Neuron (in vitro differentiated cells): ENCODE results near the gene TMA16.
"Not testable (repeated sequence)": the region's sequence is repeated elsewhere in the genome, so short reads cannot be mapped to it uniquely, and the experiment has no call there.

ENCODE experiments used
- H2AFZ ChIP-seq: one replicate; pipeline ENCODE4 v1.6.1; 2013; ENCODE audit warnings: low read depth, mild to moderate bottlenecking, inconsistent platforms, low read length, moderate library complexity
- H3K27me3 ChIP-seq: one replicate; pipeline ENCODE4 v1.6.1; 2013; ENCODE audit warnings: low read length; ENCODE audit not compliant: insufficient read depth
- H3K36me3 ChIP-seq: one replicate; pipeline ENCODE4 v1.6.1; 2013; ENCODE audit warnings: low read length; ENCODE audit not compliant: insufficient read depth
- H3K4me1 ChIP-seq: one replicate; pipeline ENCODE4 v1.6.1; 2013; ENCODE audit warnings: low read length; ENCODE audit not compliant: insufficient read depth
- H3K4me3 ChIP-seq: 2 replicates; pipeline ENCODE4 v1.5.1; 2013; ENCODE audit warnings: mild to moderate bottlenecking, low read length, moderate library complexity
- H3K9me3 ChIP-seq: one replicate; pipeline ENCODE4 v1.6.1; 2013; ENCODE audit warnings: low read length

The TMA16 gene

GRCh38 chr4:163528653-163529052 lies 34.2 kb downstream of the TMA16 start:
- Histone ChIP-seq H3K9me3 (no peaks in the 10 kb centered on the region), H3K4me3 (no peak overlapping the region), H3K4me1 (no peaks in the 10 kb centered on the region), H3K27me3 (no peaks in the 10 kb centered on the region), H2AFZ (no peak overlapping the region), H3K36me3 (peaks cover 51% of the 10 kb centered on the region)

- Histone ChIP-seq H3K9me3 (no peaks in the 10 kb centered on the region), H3K36me3 (peaks cover 16% of the 10 kb centered on the region), H3K27me3 (no peaks in the 10 kb centered on the region), H3K4me1 (peaks cover 2% of the 10 kb centered on the region), H3K4me3 (no peak overlapping the region), H2AFZ (no peak overlapping the region)
Measured at GRCh38 chr4:163534056-163534455, 39.6 kb downstream of the TMA16 start.

GRCh38 chr4:163535657-163536056 lies 41.2 kb downstream of the TMA16 start:
- Histone ChIP-seq H3K4me3 (no peak overlapping the region), H3K36me3 (peaks cover 7% of the 10 kb centered on the region), H2AFZ (no peak overlapping the region), H3K4me1 (peaks cover 2% of the 10 kb centered on the region), H3K9me3 (no peaks in the 10 kb centered on the region), H3K27me3 (no peaks in the 10 kb centered on the region)

- no peaks in the 10 kb centered on the region for H3K9me3 ChIP-seq
- H3K4me3 ChIP-seq, result no peak overlapping the region
- no peak overlapping the region for H2AFZ ChIP-seq
- no peaks in the 10 kb centered on the region for H3K27me3 ChIP-seq
- H3K36me3 ChIP-seq, result peaks cover 7% of the 10 kb centered on the region
- H3K4me1 ChIP-seq, result peaks cover 2% of the 10 kb centered on the region
Measured at GRCh38 chr4:163536091-163536490, 41.6 kb downstream of the TMA16 start.

GRCh38 chr4:163537114-163537513 lies 42.6 kb downstream of the TMA16 start:
- no peaks in the 10 kb centered on the region for H3K9me3 ChIP-seq
- H3K27me3 ChIP-seq, result no peaks in the 10 kb centered on the region
- peaks cover 3% of the 10 kb centered on the region for H3K36me3 ChIP-seq
- no peak overlapping the region for H2AFZ ChIP-seq
- no peak overlapping the region for H3K4me3 ChIP-seq
- peaks cover 2% of the 10 kb centered on the region for H3K4me1 ChIP-seq

- H3K36me3 ChIP-seq, H3K27me3 ChIP-seq, H3K4me3 ChIP-seq, H2AFZ ChIP-seq, H3K4me1 ChIP-seq, H3K9me3 ChIP-seq: not testable (repeated sequence)
Measured at GRCh38 chr4:163538820-163539219, 44.3 kb downstream of the TMA16 start.

GRCh38 chr4:163540448-163540847 lies 46.0 kb downstream of the TMA16 start:
- Histone ChIP-seq H3K36me3 (peaks cover 3% of the 10 kb centered on the region), H3K4me1 (peaks cover 2% of the 10 kb centered on the region), H2AFZ (no peak overlapping the region), H3K27me3 (no peaks in the 10 kb centered on the region), H3K9me3 (no peaks in the 10 kb centered on the region), H3K4me3 (no peak overlapping the region)

- peaks cover 2% of the 10 kb centered on the region for H3K4me1 ChIP-seq
- peaks cover 3% of the 10 kb centered on the region for H3K36me3 ChIP-seq
- no peak overlapping the region for H3K4me3 ChIP-seq
- no peaks in the 10 kb centered on the region for H3K27me3 ChIP-seq
- H3K9me3 ChIP-seq, result no peaks in the 10 kb centered on the region
- no peak overlapping the region for H2AFZ ChIP-seq
Measured at GRCh38 chr4:163540977-163541376, 46.5 kb downstream of the TMA16 start.

GRCh38 chr4:163542275-163542674 lies 47.8 kb downstream of the TMA16 start:
- no peaks in the 10 kb centered on the region for H3K27me3 ChIP-seq
- no peak overlapping the region for H2AFZ ChIP-seq
- no peak overlapping the region for H3K4me3 ChIP-seq
- H3K9me3 ChIP-seq, result no peaks in the 10 kb centered on the region
- no peaks in the 10 kb centered on the region for H3K4me1 ChIP-seq
- H3K36me3 ChIP-seq, result no peaks in the 10 kb centered on the region

- H3K9me3 ChIP-seq, result no peaks in the 10 kb centered on the region
- no peaks in the 10 kb centered on the region for H3K27me3 ChIP-seq
- no peaks in the 10 kb centered on the region for H3K36me3 ChIP-seq
- no peaks in the 10 kb centered on the region for H3K4me1 ChIP-seq
- H3K4me3 ChIP-seq, result no peak overlapping the region
- H2AFZ ChIP-seq, result no peak overlapping the region
Measured at GRCh38 chr4:163544407-163545038, 50.0 kb downstream of the TMA16 start.

- Histone ChIP-seq H3K4me1 (no peaks in the 10 kb centered on the region), H2AFZ (no peak overlapping the region), H3K4me3 (no peak overlapping the region), H3K9me3 (no peaks in the 10 kb centered on the region), H3K27me3 (no peaks in the 10 kb centered on the region), H3K36me3 (no peaks in the 10 kb centered on the region)
Measured at GRCh38 chr4:163548481-163549243, 54.2 kb downstream of the TMA16 start.

GRCh38 chr4:163550869-163551267 lies 56.4 kb downstream of the TMA16 start:
- Histone ChIP-seq H3K4me3 (no peak overlapping the region), H3K9me3 (no peaks in the 10 kb centered on the region), H2AFZ (no peak overlapping the region), H3K36me3 (no peaks in the 10 kb centered on the region), H3K4me1 (no peaks in the 10 kb centered on the region), H3K27me3 (no peaks in the 10 kb centered on the region)

GRCh38 chr4:163553146-163553545 lies 58.7 kb downstream of the TMA16 start:
- no peaks in the 10 kb centered on the region for H3K36me3 ChIP-seq
- no peaks in the 10 kb centered on the region for H3K27me3 ChIP-seq
- H3K4me1 ChIP-seq, result no peaks in the 10 kb centered on the region
- H3K9me3 ChIP-seq, result no peaks in the 10 kb centered on the region
- no peak overlapping the region for H2AFZ ChIP-seq
- H3K4me3 ChIP-seq, result no peak overlapping the region
